ENCODE data around the gene LTBP1.

DNA sequence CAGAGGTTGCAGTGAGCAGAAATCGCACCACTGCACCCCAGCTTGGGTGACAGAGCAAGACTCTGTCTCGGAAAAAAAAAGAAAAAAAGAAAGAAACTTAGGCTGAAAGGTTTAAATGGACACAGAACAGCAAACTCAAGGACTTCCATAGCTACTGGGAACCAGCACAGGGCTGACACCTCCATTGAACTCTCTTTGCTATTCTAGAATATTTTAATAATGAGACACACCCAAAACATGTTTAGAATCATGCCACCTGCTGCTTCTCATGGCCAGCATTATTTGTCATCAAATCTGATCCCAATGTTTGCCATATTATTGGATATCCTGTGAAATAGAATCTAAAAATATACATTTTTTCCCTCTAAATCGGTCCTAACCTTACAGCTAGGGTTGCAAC, 42.7 kb upstream of the LTBP1 start:
- no peak for TF ChIP-seq CTCF (conservative IDR thresholded peaks at IDR 0.05 in 1 of 2, IDR thresholded peaks at IDR 0.05 in 1 of 2; ENCODE audit: extremely low read depth in 1 of 2, insufficient read depth in 1 of 2, low read depth in 1 of 2, low read length in 2 of 2)
- no peak for TF ChIP-seq EZH2 (IDR thresholded peaks at IDR 0.05; ENCODE audit: borderline replicate concordance, low read length)
